ENCODE results near the gene SLC22A6.
"Not testable (repeated sequence)": the region's sequence is repeated elsewhere in the genome, so short reads cannot be mapped to it uniquely, and the experiment has no call there.

SLC22A6 gene

DNA sequence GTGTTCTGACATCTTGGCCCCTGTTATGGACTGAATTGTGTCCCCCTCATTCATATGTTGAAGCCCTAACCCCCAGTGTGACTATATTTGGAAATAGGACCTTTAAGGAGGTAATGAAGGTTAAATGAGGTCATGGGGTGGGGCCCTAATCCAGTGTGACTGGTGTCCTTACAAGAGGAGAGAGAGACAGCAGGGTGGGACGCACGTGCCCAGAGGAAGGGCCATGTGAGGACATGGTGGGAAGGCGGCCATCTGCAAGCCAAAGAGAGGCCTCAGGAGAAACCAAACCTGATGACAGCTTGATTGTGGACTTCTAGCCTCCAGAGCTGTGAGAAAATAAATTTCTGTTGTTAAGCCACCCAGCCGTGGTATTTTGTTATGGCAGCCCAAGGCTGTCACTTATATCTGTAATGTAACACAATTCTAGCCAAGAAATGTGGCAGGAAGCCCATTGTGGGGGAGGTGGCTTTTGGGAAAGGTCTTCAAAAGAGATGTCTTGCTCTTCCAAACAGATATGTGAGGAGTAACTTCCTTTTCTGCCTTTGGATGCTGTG, 23.7 kb downstream of the SLC22A6 start:
- ATAC-seq (no peak), DNase-seq (no peak)
- H3K9me3 Mint-ChIP-seq, result no peaks in the 10 kb centered on the region
- H3K27ac Mint-ChIP-seq, result no peak overlapping the region
- H3K27me3 Mint-ChIP-seq, result peaks cover 12% of the 10 kb centered on the region
- H3K4me1 Mint-ChIP-seq, result no peaks in the 10 kb centered on the region
- H3K4me3 Mint-ChIP-seq, result no peak overlapping the region
- H3K36me3 Mint-ChIP-seq (ENCODE audit: low read depth), result no peaks in the 10 kb centered on the region

DNA sequence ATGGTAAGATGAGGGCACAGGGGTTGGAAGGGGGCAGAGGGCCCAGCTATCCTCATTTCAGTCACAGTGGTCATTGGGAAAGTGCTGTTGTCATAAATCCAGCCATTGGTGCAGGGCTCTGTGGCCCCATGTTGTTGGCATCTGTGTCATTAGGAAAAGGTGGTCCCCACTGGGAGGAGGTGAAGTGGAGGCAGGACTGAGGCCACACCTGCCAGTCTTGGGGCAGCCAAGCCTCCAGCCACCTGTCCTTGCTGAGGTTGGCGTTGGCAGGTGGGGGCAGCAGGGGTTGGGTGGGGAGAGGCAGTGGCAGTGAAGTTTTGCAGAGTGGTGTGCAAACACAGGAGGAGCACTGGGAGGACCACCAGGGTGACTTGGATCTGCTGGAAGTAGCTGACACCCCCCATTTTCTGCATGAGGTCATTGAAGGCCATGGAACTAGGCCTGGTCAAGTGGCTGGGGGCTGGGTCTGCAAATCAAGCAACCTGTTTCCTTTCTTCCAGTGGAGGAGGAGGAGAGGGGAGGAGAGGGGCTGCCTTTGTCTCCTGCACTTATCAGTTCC, 25.3 kb downstream of the SLC22A6 start:
- no peak for DNase-seq
- Mint-ChIP-seq H3K27me3 (peaks cover 4% of the 10 kb centered on the region), H3K27ac (no peak overlapping the region), H3K4me1 (no peaks in the 10 kb centered on the region), H3K36me3 (ENCODE audit: low read depth) (no peaks in the 10 kb centered on the region), H3K4me3 (no peak overlapping the region), H3K9me3 (no peaks in the 10 kb centered on the region)
- ATAC-seq, result no peak

DNA sequence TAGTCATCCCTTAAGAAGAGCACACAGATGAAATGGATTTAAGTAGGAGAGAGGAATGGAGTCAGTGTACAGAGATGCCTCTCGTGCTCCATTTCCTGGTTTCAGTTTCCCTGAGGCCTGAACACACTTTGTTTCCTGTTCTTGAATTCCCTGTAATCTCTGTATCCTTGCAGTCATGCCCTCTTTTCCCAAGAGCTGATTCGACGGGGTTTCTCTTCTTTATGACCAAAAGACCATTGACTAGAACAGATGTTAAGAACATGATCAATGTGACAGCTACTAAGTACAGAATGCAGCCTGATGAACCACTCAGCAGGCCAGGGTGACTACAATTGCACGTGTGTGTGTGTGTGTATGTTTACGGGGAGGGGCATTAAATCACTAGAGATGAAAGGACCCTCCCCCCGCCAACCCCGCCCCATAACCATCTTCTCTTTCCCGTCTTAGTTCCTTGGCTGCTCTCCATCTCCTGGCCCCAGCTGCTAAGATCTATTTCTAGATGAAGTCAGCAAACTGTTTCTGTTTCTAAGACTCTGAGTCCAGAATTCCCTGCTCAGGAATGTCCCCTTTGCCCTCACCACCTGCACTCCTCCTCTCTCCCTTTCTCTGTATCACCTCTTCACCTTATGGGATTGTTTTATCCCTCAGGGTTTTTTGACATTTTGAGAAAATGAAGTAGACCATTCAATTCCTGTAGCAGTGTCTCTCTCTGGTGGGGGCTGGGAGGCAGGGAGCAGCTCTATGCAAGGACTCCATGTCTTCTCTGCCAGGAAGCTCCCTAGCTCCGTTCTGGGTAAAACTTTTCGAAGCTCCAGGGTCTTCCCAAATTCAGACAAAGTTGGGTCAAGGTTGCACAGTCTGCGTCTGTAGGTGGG, 26.0 kb downstream of the SLC22A6 start:
- Mint-ChIP-seq H3K27ac (no peak overlapping the region), H3K4me3 (no peak overlapping the region), H3K36me3 (ENCODE audit: low read depth) (no peaks in the 10 kb centered on the region), H3K9me3 (no peaks in the 10 kb centered on the region), H3K4me1 (no peaks in the 10 kb centered on the region), H3K27me3 (peaks cover 4% of the 10 kb centered on the region)
- ATAC-seq, result no peak
- DNase-seq, result no peak

DNA sequence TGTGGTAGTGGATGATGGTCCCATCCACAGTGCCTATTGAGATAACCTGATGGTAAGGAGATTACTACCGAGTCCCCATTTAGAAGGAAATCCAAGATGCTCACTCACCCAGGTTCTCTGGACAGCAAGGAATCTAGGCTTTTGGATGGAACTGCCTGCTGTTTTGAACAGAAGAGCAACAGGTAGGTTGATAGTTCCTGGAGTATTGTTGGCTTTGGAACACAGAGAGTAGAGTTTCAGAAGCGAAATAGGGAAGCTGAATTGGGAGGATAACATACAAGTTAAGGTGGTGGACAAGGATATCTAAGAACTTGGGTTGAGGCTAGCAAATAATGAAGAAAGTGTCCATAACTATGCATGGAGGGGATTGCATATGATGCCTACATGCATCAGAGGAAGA, 27.6 kb downstream of the SLC22A6 start:
- H3K27ac Mint-ChIP-seq, result no peak overlapping the region
- ATAC-seq (no peak), DNase-seq (no peak)
- no peaks in the 10 kb centered on the region for H3K9me3 Mint-ChIP-seq
- no peak overlapping the region for H3K4me3 Mint-ChIP-seq
- no peaks in the 10 kb centered on the region for H3K4me1 Mint-ChIP-seq
- peaks cover 7% of the 10 kb centered on the region for H3K27me3 Mint-ChIP-seq
- no peaks in the 10 kb centered on the region for H3K36me3 Mint-ChIP-seq (ENCODE audit: low read depth)

DNA sequence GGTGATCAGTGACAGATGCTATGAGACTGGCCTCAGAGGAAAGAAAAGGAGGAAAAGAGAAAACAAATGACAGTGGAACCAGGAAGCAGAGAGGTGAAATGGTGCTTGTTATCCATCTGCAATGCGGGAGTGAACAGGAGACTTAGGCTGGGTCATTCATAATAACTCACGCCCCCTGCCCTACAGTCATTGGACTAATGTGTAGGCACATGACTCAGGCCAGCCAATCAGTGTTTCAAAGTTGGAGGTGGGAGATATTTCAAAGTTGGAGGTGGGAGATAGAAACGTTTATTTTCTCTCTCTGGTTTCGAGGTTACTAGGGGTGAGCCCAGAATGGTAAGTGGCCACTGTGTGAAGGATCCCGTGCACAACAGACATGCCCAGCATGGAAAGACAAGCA, 30.3 kb downstream of the SLC22A6 start:
- DNase-seq (no peak), ATAC-seq (no peak)
- Mint-ChIP-seq H3K9me3 (no peaks in the 10 kb centered on the region), H3K4me3 (no peak overlapping the region), H3K27ac (no peak overlapping the region), H3K27me3 (peaks cover 7% of the 10 kb centered on the region), H3K4me1 (no peaks in the 10 kb centered on the region), H3K36me3 (ENCODE audit: low read depth) (no peaks in the 10 kb centered on the region)

DNA sequence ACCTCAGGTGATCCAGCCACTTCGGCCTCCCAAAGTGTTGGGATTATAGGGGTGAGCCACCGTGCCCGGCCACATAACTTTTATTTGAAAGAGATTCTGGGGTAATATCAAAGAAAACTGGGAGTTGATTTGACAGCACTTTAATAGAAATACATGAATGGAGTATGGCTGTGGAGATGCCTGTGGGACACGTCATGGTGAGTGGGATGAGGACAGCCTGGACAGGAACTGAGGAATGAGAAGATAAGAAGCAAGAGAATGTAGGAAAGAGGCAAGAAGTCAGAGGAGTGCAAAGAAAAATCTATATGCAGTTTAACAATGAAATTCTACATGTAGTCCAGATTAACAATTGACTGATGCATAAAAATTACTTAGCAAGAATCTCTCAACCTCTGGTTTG, 31.0 kb downstream of the SLC22A6 start:
- no peaks in the 10 kb centered on the region for H3K4me1 Mint-ChIP-seq
- no peak overlapping the region for H3K4me3 Mint-ChIP-seq
- ATAC-seq (no peak), DNase-seq (no peak)
- no peaks in the 10 kb centered on the region for H3K36me3 Mint-ChIP-seq (ENCODE audit: low read depth)
- no peaks in the 10 kb centered on the region for H3K9me3 Mint-ChIP-seq
- peaks cover 9% of the 10 kb centered on the region for H3K27me3 Mint-ChIP-seq
- H3K27ac Mint-ChIP-seq, result no peak overlapping the region

DNA sequence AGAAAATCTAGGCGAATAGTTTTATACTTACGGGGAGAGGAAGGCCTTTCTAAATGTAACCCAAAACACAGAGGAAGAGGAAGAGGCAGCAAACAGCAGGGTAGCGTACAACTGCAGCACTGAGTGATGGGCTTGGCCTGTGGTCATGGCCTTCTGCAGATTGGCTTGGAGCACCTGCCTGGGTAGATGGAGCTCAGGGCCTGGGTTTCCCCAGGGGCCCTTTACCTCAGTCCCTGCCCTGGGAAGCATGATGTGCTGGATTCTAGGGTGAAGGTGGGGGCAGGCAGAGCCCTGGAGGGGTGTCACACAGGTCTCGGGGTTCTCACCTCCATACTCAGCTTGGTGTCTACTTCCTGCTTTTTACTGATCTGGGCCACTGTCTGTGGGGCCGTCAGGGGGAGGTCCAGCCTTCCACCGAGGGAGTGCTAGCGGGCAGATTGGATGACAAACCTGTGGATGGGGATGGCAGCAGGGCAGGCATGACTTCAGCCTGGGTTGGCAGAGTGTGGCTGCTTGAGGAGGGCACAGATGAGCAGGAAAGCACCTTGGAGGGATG, 35.9 kb downstream of the SLC22A6 start:
- H3K36me3 Mint-ChIP-seq (ENCODE audit: low read depth), result no peaks in the 10 kb centered on the region
- DNase-seq (no peak), ATAC-seq (no peak)
- no peak overlapping the region for H3K4me3 Mint-ChIP-seq
- H3K4me1 Mint-ChIP-seq, result no peaks in the 10 kb centered on the region
- H3K9me3 Mint-ChIP-seq, result no peaks in the 10 kb centered on the region
- H3K27ac Mint-ChIP-seq, result no peak overlapping the region
- H3K27me3 Mint-ChIP-seq, result peaks cover 13% of the 10 kb centered on the region

DNA sequence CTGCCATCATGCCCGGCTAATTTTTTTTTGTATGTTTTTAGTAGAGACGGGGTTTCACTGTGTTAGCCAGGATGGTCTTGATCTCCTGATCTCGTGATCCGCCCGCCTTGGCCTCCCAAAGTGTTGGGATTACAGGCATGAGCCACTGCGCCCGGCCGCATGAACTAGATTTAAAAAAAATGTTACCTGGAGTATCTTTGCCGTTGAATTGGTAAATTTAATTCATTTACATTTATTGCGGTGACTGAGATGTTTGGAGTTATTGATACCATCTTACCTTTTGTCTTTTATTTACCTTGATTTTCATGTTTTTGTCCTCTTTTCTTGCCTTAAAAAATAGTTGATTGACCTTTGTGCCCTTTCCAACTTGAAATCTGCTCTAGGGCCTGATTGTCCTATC, 39.2 kb downstream of the SLC22A6 start:
- not testable (repeated sequence) for DNase-seq; H3K4me1 Mint-ChIP-seq; H3K36me3 Mint-ChIP-seq (ENCODE audit: low read depth); H3K4me3 Mint-ChIP-seq; ATAC-seq; H3K27ac Mint-ChIP-seq; H3K9me3 Mint-ChIP-seq
- H3K27me3 Mint-ChIP-seq, result peaks cover 11% of the 10 kb centered on the region

DNA sequence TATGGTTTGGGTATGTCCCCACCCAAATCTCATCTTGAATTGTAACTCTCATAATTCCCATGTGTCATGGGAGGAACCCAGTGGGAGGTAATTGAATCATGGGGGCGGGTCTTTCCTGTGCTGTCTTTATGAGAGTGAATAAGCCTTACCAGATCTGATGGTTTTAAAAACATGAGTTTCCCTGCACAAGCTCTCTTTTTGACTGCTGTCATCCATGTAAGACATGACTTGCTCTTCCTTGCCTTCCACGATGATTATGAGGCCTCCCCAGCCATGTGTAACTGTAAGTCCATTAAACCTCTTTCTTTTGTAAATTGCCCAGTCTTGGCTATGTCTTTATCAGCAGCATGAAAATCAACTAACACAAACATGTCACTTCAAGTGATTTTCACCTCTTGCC, 47.2 kb downstream of the SLC22A6 start:
- not testable (repeated sequence) for H3K9me3 Mint-ChIP-seq; H3K27me3 Mint-ChIP-seq; H3K4me1 Mint-ChIP-seq; H3K27ac Mint-ChIP-seq; H3K36me3 Mint-ChIP-seq (ENCODE audit: low read depth); DNase-seq; H3K4me3 Mint-ChIP-seq; ATAC-seq

DNA sequence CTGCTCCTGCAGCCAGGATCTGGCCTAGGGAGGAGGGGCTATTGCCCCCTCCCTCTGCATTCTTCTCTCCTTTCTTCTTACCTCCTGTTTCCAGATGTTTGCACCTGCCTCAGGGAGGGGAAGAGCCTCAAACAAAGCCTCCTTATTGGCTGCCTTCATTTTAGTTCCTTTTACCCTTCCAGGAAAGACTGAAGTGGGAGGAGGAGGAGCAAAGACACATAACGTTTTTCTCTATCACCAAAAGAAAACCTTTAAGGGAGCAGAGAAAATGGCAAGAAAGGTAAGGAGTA, 50.3 kb downstream of the SLC22A6 start:
- peaks cover 4% of the 10 kb centered on the region for H3K4me1 Mint-ChIP-seq
- H3K27ac Mint-ChIP-seq, result no peak overlapping the region
- H3K4me3 Mint-ChIP-seq, result no peak overlapping the region
- no peak for ATAC-seq
- peaks cover 8% of the 10 kb centered on the region for H3K9me3 Mint-ChIP-seq
- H3K36me3 Mint-ChIP-seq (ENCODE audit: low read depth), result peaks cover 2% of the 10 kb centered on the region
- H3K27me3 Mint-ChIP-seq, result peaks cover 21% of the 10 kb centered on the region
- DNase-seq, result no peak

DNA sequence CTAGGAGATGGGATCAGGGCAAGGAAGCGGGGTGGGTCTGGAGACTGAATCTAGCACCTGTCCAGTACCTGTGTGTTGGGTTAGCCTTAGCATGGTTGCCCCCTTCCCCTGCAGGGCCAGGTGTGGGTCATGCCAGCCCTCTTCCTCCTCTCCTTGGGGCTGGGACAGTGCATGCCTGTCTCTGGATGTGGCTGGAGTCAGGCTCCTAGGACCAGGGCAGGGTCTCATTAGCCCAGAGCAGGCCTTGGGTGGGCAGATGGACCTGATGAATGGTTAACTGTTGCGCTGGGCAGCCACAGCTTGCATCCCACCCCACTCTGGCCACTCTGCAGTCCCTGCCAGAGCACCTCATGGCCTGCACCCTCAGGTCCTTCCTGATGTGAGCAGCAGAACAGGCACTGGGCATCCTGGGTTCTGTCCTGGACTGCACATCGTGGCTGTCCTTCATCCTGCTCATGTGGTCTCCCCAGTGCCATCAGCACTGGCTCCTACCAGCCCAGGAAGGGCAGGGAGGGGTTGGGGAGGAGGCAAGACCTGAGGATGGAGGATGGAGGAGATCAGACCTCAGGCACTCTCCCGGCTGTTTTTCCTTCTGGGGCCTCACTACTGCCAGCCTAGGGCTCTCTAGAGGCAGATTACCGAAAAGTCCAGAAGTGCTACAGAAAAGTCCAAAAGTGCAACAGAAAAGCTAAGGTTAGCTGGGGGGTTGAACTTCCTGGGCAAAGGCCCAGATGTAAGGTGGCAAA, 50.8 kb downstream of the SLC22A6 start:
- H3K27me3 Mint-ChIP-seq, result peaks cover 26% of the 10 kb centered on the region
- no peak overlapping the region for H3K27ac Mint-ChIP-seq
- H3K9me3 Mint-ChIP-seq, result peaks cover 8% of the 10 kb centered on the region
- no peak overlapping the region for H3K4me3 Mint-ChIP-seq
- H3K36me3 Mint-ChIP-seq (ENCODE audit: low read depth), result no peaks in the 10 kb centered on the region
- peaks cover 4% of the 10 kb centered on the region for H3K4me1 Mint-ChIP-seq
- ATAC-seq (no peak), DNase-seq (no peak)

DNA sequence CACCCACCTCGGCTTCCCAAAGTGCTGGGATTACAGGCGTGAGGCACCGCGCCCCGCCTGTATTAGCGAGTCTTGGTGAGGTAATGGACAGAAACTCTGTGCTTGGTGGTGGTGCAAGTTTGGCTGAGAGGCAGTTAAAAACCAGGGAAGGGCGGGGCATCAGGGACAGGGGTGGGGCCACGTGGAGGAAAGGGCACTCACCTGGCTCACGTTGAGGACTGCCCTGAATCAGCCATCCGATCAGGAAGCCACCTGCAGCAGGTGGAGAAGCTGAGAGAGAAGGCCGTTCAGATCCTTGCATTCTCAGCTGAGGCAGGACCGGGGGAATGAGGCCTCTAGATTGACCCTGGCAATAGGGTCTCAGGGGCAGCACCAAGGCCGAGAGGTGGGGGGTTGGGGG, 51.5 kb downstream of the SLC22A6 start:
- DNase-seq (no peak), ATAC-seq (no peak)
- Mint-ChIP-seq H3K4me3 (no peak overlapping the region), H3K27me3 (peaks cover 32% of the 10 kb centered on the region), H3K9me3 (peaks cover 8% of the 10 kb centered on the region), H3K36me3 (ENCODE audit: low read depth) (no peaks in the 10 kb centered on the region), H3K4me1 (peaks cover 4% of the 10 kb centered on the region), H3K27ac (no peak overlapping the region)

DNA sequence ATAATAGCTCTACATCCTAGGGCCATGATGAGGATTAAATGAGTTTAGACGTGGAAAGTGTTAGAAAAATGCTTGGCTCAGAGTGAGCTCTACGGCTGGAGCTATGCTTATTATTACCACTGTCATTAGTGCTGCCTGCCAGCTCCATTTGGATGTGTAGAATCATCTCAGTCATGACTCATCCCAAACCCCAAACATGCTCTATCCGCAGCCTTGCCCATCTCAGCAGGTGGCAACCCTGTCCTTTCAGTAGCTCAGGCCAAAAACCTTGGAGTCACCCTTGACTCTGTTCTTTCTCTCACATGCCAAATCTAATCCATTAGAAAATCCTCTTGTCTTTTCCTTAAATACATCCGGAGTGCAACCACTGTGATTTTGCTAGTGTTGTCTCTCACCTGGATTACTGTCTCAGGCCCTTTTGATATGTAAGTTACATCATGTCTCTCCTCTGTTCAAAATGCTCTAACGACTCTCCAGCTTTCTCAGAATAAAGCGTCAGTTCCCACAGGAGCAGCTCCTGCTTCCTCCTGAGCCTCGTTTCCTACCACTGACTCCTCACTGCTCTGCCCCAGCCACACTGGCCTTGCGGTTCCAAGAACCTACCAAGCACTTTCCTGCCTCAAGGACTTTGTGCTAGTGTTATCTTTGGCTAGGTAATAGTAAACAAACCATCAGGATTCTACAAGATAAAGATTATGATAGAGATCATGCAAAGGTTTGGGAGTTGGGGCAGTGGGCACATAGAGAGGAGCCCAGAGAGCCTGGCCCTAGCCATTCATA, 53.1 kb downstream of the SLC22A6 start:
- H3K27me3 Mint-ChIP-seq, result peaks cover 46% of the 10 kb centered on the region
- no peak overlapping the region for H3K27ac Mint-ChIP-seq
- DNase-seq, result no peak
- H3K4me1 Mint-ChIP-seq, result no peaks in the 10 kb centered on the region
- H3K4me3 Mint-ChIP-seq, result no peak overlapping the region
- H3K36me3 Mint-ChIP-seq (ENCODE audit: low read depth), result no peaks in the 10 kb centered on the region
- no peak for ATAC-seq
- no peaks in the 10 kb centered on the region for H3K9me3 Mint-ChIP-seq

DNA sequence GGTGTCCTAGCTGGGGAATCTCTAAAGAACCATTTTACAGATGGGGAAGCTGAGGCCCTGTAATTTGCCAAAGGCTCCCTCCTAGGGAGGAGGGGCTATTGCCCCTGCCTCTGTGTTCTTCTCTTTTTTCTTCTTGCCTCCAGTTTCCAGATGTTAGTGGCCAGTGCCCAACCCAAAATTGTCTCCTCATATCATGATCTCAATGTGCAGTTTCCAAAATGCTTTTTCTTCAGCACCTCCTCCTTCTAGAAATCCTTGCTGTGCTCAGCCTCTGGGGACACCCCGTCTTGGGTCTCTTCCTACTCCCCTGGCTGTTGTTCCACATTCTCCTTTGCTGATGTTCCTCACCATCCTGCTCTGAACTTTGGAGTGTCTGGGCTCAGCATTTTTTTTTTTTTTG, 54.1 kb downstream of the SLC22A6 start:
- ATAC-seq, result no peak
- no peaks in the 10 kb centered on the region for H3K9me3 Mint-ChIP-seq
- peaks cover 7% of the 10 kb centered on the region for H3K4me1 Mint-ChIP-seq
- DNase-seq, result no peak
- no peak overlapping the region for H3K4me3 Mint-ChIP-seq
- no peaks in the 10 kb centered on the region for H3K36me3 Mint-ChIP-seq (ENCODE audit: low read depth)
- no peak overlapping the region for H3K27ac Mint-ChIP-seq
- peaks cover 53% of the 10 kb centered on the region for H3K27me3 Mint-ChIP-seq

Measured in activated naive CD8-positive, alpha-beta T cell treated with anti-CD3 and anti-CD28 coated beads, Interleukin-2, amount 50 U/mL, for 24 hours (primary cell).